ENCODE results near the gene HLTF.

HLTF gene

DNA sequence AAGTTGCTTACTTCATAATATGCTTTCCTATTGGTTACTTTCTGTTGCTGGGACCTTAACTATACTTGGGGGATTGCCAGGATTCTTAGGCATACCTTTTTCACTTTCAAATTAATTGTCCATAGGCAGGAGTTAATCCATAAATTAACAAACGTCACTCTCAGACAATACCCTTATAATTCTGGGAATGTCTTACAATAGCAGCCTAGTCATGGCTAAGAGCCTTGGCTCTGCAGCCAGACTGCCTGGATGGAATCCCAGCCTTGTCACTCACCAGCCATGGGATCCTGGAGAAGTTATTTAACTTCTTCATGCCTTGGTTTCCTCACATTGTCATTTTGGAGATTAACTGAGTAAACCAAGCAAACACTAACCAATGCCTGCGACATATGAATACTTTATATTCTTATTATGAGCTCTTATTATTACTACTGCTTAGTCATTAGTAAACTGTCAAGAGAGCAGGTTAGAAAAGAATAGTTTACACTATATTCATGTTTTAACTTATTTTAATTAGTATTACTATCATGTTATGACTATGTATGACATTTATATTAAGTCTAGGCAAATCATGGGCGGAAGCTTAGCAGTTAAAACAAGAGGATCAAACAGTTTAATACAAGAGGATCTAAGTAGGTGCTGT is 66.0 kb downstream of the HLTF start:
- DNase-seq: no peak

DNA sequence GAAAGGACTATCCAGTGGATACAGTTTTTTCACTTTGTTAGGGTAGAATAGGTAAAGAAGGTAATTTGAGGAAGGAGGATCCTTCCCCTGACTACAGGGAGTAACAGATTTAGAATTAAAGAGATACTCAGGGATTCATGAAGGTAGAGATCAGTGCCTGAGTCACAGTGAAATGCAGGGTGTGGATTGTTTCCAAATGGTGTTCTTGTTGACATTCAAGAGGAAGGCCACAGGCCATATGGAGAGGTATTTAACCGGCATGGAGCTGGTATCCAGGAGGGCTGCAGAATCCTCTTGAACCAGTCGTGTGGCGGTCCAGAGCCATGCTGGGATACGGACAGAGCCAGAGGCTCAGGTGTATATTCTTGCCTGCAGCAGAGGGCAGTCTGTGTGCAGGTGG is 66.8 kb downstream of the HLTF start:
- no peak for DNase-seq

More for the DNA sequence above, 66.0 kb downstream of the HLTF start:
- intact Hi-C loops (cut with DNase I): no loop called here

DNA sequence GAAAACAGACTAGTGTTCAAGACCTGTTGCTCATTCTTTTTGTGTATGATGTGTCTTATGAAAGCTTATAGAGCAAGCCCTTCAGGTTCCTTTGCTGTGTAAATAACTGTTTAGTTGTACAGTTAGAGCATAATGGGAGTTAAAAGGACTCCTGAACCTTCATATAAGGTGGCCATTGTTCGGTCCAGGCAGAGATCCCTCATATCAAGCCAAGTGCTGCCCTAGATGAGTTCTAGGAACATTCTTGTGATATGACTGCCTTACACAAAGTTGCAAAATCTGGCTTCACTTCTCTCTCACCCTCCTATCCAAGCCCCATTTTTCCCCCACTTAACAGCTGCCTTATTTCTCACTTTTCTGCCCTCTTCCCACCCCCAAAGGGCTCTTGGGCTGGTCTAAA is 68.1 kb downstream of the HLTF start:
- intact Hi-C loops (cut with DNase I): no loop called here
- DNase-seq: no peak

More for the DNA sequence above, 66.8 kb downstream of the HLTF start:
- intact Hi-C loops (cut with DNase I): no loop called here

DNA sequence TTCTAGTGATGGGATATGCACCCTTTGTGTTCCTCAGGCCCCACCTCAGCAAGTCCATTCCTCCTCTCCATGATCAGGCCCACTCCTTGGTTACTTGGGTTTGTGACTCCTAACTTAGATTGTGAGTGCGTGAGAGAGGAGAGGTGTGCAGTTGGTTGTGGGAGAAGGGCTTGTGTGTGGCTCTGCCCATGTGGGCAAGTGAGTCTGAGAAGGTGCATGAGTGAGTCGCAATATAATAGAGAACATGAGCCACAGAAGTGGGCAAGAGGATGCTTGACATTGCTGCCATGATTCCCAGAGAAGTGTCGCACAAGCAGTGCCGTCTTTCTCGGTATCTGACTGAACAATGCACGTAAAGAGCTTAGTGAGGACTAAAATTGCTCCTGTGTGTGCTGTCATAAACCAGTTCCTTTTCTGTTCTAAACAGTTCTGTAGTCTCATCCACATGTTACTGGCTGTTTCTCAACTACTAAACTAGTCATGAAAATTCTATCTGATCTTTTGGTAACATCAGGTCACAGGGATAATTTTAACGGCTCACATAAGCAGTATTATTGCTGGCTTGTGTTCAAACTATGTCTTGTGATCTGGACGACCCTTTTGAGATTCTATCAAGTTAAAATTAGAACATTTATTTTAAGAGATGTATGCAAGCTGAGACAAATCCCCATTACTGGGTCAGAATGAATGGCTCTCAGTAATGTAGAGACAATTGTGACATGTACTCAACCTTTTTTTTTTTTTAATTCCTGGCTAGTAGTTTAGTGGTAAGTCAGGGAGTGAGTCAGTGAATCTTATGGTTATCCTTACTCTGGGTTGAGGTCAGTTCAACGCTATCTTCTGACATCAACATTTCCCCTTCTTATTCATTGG is 69.4 kb downstream of the HLTF start:
- DNase-seq: no peak
- intact Hi-C loops (cut with DNase I): no loop called here

DNA sequence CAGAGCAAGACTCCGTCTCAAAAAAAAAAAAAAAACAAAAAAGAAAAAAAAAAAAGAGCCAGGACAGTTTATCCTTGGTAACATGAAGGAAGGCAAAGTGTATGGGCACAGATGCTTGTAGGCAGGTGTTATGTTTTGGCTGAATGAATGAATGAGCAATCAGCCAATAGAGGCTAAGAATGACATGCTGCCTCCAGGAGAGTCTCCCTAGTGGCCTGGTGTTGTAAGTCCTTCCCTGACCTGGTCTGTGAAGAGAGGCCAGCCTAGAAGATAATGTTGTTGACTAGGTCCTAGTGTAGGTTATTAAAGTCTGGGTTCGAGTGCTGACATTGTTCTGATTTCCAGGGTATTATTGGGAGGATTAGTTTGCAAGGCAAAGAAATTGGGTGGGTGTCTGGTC is 70.1 kb downstream of the HLTF start:
- no peak for DNase-seq
- intact Hi-C loops (cut with DNase I): no loop called here

DNA sequence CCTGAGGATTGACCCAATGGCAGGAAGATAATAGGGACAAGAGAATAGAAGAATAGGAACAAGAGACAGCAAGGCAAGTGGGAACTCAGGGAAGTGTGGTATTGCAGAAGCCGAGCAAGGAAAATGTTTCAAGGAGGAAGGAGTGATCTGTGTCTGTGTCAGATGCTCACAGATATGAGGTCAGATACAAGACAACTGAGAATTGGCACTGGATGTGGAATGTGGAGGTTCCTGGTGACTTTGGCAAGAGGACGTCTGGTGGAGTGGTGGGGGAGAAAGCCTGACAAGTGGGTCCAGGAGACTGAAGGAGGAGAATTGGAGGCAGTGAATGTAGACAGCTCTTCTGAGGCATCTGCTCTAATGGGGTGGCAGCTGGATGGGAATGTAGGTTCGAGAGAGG is 70.9 kb downstream of the HLTF start:
- intact Hi-C loops (cut with DNase I): no loop called here
- no peak for DNase-seq

DNA sequence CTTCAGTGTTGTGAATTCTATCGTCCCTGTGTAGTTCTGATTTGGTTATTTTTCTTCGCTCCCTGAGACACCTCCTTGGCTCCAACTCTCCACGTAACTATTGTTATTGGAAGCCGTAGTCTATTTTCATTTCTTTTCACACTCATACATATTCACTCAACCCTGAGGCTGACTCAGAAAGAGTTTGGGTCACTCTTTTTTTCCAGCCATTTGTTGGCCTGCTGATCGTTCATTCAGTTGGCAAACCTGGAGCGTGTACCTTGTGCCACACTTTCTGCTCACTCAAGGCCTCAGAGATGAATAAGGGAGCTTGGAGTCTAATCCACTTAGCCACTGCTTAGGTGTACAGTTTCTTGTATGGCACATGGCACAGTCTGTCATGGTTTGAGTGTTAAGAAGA is 72.6 kb downstream of the HLTF start:
- intact Hi-C loops (cut with DNase I): no loop called here
- no peak for DNase-seq

DNA sequence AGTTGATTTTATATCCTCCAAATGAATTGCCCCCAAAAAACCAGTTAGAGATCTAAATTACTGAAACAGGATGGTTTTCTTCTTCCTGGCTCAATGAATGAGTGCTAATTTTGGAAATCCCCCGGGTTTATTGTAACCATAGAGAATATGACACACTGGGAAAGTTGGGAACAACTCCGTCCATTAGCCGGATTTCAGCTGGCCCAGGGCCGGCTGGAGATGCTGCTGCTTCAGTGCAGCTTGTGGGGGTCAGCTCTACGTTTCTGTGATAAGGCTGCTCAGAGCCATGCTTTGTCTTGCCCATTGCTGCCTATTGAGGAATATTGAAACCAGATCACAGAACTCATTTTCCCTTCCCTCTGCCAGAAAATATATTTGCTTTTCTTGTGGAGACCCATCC is 74.7 kb downstream of the HLTF start:
- DNase-seq: no peak
- intact Hi-C loops (cut with DNase I): no loop called here

DNA sequence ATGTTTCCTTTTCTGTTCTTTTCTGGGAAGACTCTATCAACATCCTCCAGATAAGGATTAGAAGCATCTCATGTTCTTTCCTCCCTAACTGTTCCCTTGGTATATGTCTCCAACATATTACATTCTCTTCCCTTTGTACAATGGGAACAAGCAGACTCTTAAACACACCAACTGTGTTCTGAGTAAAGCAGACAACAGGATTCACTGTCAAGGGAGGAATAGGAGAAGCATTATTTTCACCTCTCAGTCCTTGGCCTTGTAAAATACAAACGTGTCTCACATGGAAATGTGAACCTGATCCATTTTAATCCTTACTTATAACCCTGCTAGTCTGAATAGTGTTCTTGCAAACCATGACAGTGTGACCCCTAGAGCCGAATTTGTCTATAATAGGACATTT is 75.4 kb downstream of the HLTF start:
- intact Hi-C loops (cut with DNase I): no loop called here
- DNase-seq: no peak

DNA sequence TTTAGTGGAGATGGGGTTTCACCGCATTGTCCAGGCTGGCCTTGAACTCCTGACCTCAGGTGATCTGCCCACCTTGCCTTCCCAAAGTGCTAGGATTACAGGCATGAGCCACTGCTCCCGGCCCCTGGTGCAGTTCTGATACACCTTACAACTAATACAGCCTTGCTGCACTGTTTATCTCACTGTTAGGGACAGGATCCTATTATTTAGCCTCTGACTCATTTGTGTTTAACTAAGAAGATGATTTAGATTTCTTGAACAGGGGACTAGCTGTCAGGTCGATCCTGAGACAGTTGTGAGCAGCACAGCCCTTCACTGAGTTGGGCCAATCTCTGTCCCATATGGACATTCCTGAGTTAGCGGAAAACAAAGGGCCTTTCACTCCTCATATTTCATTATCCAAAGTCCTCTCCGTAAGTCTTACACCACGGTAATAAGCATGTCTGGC is 75.8 kb downstream of the HLTF start:
- intact Hi-C loops (cut with DNase I): no loop called here
- no peak for DNase-seq

DNA sequence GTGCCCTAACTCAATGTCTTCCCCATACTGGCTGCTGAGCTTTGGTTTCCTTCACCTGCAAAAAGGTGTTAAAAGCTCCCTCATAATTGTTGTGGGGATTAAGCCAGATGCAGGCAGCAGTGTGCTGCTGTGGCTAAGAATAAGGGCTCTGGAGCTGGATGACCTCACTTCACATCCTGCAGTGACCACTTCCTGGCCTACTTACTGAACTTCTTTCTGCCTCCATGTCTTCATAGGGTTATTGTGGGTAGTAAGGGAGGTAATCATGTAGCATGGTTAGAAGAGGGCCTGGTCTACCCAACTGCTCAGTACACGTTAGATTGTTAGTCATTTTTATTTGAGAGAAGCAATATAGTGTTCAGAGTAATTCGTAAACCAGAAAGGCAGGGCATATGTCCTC is 76.6 kb downstream of the HLTF start:
- intact Hi-C loops (cut with DNase I): no loop called here

DNA sequence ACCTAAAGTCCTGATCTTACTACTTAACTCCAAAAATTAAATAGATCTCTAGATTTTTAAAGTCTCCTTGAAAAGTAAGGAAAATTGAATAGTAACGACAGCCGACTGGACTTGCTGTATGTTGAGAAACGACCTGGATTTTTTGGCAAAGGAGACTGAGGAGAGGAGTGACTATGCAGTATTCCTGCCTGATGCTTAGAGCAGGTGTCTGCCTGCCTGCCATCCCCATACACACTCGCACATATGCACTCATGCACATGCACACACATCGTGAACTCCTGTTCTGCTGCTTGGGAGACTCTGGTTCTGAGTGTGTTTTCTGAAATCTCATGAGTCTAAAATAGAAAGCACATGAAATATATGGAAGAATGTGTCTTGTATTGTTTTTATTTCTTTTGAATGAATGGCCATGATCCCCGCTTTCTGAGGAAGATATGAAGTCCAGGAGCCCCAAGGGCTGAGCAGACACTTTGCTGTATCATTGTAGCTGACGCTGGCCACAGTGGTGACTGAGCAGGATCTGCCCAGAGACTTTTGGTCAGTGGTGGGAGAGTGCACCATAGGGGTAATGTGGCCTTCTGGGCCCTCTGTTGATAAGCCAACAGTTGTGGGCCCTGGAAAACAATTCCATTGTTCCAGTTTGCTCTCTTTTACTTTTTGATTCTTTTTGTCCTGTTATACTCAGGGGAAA is 78.6 kb downstream of the HLTF start:
- no peak for DNase-seq
- intact Hi-C loops (cut with DNase I): no loop called here

More for the DNA sequence above, 76.6 kb downstream of the HLTF start:
- DNase-seq: no peak

DNA sequence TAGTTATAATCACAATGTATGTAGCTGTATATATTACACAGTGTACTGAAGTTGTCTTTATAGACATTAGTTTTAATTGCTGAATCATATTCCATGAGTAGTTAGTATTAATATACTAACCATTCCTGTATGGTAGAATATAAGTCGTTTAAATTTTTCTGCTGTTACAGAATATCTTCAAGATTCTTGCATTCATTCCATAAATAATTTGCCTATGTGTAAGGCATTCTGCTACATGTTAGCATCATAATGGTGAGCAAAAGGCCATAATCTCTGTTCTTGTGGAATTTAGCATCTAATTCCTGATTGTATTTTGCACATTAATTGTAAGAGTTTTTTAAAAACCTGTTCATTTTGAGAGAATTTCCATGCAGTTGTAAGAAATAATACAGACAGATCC is 80.9 kb downstream of the HLTF start:
- no peak for DNase-seq
- intact Hi-C loops (cut with DNase I): no loop called here

DNA sequence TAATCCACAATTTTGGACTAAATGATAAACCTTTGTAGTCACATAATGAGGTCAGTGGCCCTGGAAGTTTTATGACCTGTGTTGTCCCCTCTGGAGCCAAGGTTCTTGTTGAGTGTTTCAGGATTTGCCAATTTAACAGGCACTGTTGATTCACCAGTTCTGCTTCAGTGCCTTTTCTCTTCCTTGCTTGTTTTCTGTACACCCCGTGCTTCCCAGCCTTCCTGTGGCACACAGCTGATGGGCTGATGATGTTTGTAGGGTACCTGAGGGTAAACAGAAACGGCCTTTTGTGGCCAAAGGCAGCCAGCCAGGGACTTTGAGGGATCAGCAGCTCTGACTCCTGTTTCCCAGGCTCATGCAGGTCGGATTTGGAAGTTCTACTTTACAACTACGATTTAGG is 81.7 kb downstream of the HLTF start:
- DNase-seq: peak in 1 of 10 donors; percentile 24
- intact Hi-C loops (cut with DNase I): no loop called here

DNA sequence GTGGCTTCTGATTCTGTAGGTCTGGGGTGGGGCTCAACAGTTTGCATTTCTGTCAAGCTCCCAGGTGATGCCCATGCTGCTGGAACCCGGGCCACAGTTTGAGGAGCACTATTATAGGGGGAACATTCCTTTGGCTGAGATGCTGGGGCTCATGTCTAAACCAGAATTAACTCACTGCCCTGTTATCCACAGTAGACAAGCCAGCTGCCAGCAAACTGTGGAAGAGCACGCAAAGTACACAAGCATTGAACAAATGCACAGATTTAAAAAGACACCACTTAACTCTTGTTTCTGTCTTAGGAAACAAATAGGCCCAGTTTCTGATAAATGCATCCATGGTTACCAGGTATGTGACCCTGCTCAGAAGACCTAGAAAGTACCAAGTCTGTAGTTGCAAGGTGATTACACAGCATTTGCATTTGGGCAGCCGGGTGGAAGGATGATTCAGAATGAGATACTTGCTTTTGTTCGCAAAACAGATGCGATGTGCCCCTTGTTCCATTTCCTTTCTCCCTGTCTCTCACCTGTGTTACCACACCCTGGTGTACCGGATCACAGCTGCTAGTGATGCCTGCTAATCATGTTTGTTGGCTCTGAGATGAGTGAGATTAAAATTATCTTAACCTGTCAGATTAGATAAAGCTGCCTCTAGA is 82.6 kb downstream of the HLTF start:
- DNase-seq: no peak
- intact Hi-C loops (cut with DNase I): no loop called here

DNA sequence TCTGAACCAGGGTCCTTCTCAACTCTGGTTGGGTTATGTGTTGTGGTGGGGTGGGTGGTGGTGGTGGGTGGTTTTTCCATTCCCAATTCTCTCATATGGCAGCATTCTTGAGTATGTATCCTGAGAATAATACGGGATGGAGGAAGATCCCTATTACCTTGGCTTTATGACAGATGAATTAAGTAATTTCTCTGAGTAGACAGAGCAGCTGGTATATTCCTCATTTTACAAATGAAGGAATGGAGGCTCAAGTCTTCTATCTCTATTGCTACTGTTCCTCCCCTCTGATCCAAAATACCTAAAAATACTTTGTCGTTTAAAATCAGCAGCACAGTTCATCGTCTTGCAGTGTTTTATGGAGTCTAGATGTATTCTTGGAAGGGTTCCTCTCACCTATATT is 84.6 kb downstream of the HLTF start:
- DNase-seq: no peak
- intact Hi-C loops (cut with DNase I): no loop called here

DNA sequence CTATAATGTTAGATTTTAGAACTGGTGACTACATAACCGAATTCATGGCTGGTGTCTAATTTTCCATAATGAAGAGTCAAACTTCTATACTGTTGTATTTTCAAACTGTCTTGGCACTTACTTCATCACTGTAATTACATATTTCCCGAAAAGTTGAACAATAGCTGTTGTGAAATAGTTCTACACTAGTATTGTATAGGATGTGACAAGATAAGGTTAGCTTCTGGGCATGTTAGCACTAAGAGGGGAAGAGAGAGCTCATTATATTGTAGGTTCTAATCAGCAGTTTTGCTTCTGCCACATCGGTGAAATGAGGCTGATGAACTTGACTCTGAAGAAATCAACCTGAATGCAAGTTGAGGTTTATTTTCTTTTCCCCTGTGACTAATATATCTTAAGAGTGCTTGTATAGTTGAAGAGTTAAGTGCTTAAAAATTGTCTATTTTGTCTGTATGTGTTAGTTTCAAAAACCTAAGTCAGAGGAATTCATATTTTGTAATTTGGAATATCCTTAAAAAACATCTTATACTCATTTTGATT is 86.1 kb downstream of the HLTF start:
- no peak for DNase-seq
- intact Hi-C loops (cut with DNase I): no loop called here

DNA sequence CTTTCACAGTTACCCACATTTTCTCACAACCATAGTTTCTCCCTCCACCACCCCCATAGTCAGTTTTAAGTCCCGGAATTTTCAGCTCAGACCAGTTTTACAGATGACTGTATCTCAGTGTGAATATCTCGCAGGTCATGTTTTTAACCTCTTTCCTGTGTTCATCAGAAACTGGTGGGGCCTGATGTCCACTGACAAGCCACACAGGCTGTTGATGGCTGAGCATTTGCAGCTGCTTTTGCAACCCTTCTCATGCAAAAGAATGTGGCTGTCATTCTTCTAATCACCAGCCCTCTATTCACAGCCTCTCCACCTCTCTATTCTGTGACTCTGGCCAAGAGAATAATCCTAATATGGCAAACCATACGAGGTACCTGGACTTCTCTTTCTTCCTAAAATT is 86.5 kb downstream of the HLTF start:
- DNase-seq: no peak
- intact Hi-C loops (cut with DNase I): no loop called here

DNA sequence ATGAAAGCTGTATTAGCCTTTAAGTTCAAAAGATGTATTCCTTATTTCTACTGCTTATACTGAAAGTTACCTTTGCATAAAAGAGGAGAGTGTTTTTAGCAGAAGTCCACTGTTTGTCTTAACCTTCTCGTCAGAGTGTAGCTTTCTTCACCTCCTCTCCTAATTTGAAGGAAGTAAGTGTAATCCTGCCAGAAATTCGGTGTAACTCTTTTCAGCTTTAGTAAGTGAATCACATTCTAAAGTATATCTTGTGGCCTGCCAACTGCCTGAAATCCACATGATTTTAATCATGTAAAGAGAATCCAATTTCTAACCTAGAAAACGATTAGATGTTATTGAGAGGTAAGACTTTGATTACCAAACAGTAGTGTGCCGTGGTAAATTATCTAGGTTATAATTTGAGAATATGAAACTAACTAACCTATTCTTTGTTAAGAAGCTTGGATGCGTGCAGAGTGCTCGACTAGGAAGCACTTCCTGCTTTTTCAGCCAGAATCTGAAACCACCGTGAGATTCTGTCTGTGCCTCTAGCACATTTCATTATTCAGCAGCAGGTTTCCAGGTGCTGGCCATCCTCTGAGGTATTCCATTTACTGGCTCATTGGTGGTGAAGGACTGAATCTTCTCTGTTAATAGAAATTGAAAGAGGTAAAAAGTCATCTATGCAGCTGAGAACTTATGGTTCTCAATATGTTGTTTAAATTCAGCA is 87.5 kb downstream of the HLTF start:
- no peak for DNase-seq
- intact Hi-C loops (cut with DNase I): no loop called here

DNA sequence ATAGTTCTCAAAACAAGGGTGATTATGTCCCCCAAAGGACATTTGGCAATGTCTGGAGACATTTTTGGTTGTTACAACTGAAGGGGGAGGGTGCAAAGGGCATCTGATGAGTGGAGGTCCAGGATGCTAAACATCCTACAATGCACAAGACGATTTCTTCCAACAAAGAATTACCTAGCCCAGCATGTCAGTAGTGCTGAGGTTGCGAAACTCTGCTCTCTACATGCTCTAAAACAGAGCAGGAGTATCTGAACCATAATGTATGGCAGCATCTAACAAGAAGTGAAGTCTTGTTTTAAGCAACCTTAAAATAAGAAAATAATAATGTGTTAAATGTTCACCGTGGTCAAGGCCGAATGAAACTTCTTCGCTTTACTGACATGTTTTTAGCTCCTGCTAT is 88.0 kb downstream of the HLTF start:
- no peak for DNase-seq
- intact Hi-C loops (cut with DNase I): no loop called here
